GM21423 (cell line): ENCODE data around the gene RAB7A.
"Not testable (repeated sequence)": the region's sequence is repeated elsewhere in the genome, so short reads cannot be mapped to it uniquely, and the experiment has no call there.

Source experiments
- ATAC-seq: cut with Tn5 transposase; IDR thresholded peaks from one replicate; pipeline ENCODE4 v1.9.1; 2021; ENCODE audit warnings: mild to moderate bottlenecking, moderate library complexity; ENCODE audit not compliant: unreplicated experiment

Gene RAB7A

GRCh38 chr3:128710816-128711433 lies 15.1 kb upstream of the RAB7A start:
- ATAC-seq: no peak

GRCh38 chr3:128712848-128713247 lies 13.1 kb upstream of the RAB7A start:
- no peak for ATAC-seq

GRCh38 chr3:128714887-128715491 lies 11.0 kb upstream of the RAB7A start:
- ATAC-seq: no peak

GRCh38 chr3:128718892-128719291 lies 7.1 kb upstream of the RAB7A start:
- not testable (repeated sequence) for ATAC-seq

GRCh38 chr3:128720891-128721290 lies 5.1 kb upstream of the RAB7A start:
- ATAC-seq: no peak

- ATAC-seq: no peak
Observed at GRCh38 chr3:128723477-128723876, 2.5 kb upstream of the RAB7A start.

- ATAC-seq: peak; percentile 10
Observed at GRCh38 chr3:128725547-128726022, 398 bp upstream of the RAB7A start.

- ATAC-seq: no peak
Observed at GRCh38 chr3:128727059-128727458, 1.1 kb downstream of the RAB7A start.

- no peak for ATAC-seq
Observed at GRCh38 chr3:128727485-128727884, 1.5 kb downstream of the RAB7A start.

GRCh38 chr3:128727996-128728395 lies 2.0 kb downstream of the RAB7A start:
- no peak for ATAC-seq

- ATAC-seq: not testable (repeated sequence)
Observed at GRCh38 chr3:128728521-128728920, 2.5 kb downstream of the RAB7A start.

GRCh38 chr3:128730471-128730870 lies 4.5 kb downstream of the RAB7A start:
- ATAC-seq: no peak

GRCh38 chr3:128734523-128735189 lies 8.7 kb downstream of the RAB7A start:
- ATAC-seq: no peak

- ATAC-seq: no peak
Observed at GRCh38 chr3:128735287-128735686, 9.3 kb downstream of the RAB7A start.

- ATAC-seq: no peak
Observed at GRCh38 chr3:128735884-128736283, 9.9 kb downstream of the RAB7A start.

GRCh38 chr3:128736601-128737000 lies 10.6 kb downstream of the RAB7A start:
- no peak for ATAC-seq

- no peak for ATAC-seq
Observed at GRCh38 chr3:128740621-128741020, 14.6 kb downstream of the RAB7A start.

GRCh38 chr3:128742821-128743594 lies 17.0 kb downstream of the RAB7A start:
- no peak for ATAC-seq

- no peak for ATAC-seq
Observed at GRCh38 chr3:128745742-128746141, 19.8 kb downstream of the RAB7A start.

- ATAC-seq: no peak
Observed at GRCh38 chr3:128746881-128747280, 20.9 kb downstream of the RAB7A start.

GRCh38 chr3:128748557-128748956 lies 22.6 kb downstream of the RAB7A start:
- no peak for ATAC-seq
